K562 (cell line): ENCODE measurements around the gene CEP68. TPM values are rescaled to one million over a fixed set of nuclear protein-coding genes. Genes with fewer than 3 reads are reported as not detected.
A peak's percentile ranks its signal among the peaks of the same experiment; 100 is the strongest.

ENCODE experiments used
- ARID1B ChIP-seq: fragments of 450-650 bp; IDR thresholded peaks from 2 replicates; pipeline ENCODE4 v1.6.1; 2016; ENCODE audit warnings: antibody characterized with exemption, mild to moderate bottlenecking, inconsistent platforms
- ATF7 ChIP-seq: fragments of 450-650 bp; IDR thresholded peaks from 2 replicates; pipeline ENCODE4 v1.7.1; 2014; ENCODE audit warnings: mild to moderate bottlenecking, moderate library complexity
- CBX5 ChIP-seq: IDR thresholded peaks from 2 replicates; pipeline ENCODE4 v1.6.1; 2014; ENCODE audit warnings: low read depth, borderline replicate concordance
- CEBPB ChIP-seq: fragments of 450-650 bp; IDR thresholded peaks from 2 replicates; pipeline ENCODE4 v1.6.1; 2016; ENCODE audit warnings: missing genetic modification characterization, missing compliant biosample characterization
- L3MBTL2 ChIP-seq: fragments of 450-650 bp; IDR thresholded peaks from 2 replicates; pipeline ENCODE4 v1.6.1; 2016; ENCODE audit warnings: mild to moderate bottlenecking, moderate library complexity
- MED1 ChIP-seq: sonication (generic); formaldehyde crosslinking; IDR thresholded peaks from 2 replicates; pipeline ENCODE4 v1.8.1; 2023; ENCODE audit warnings: missing genetic modification reagents, borderline replicate concordance
- NR3C1 ChIP-seq: sonication (generic); formaldehyde crosslinking; IDR thresholded peaks from 2 replicates; pipeline ENCODE4 v1.8.1; 2022; ENCODE audit warnings: missing genetic modification reagents
- RHOXF2B ChIP-seq: fragments of 250-450 bp; sonication (Bioruptor Pico); conservative IDR thresholded peaks from 2 replicates; pipeline ENCODE4 v1.5.1; 2021
- SIX5 ChIP-seq, 2 experiments: IDR thresholded peaks; 2 replicates each; pipeline ENCODE4 v1.6.1; 2011; ENCODE audit warnings: low read length in 2 of 2, borderline replicate concordance in 1 of 2, low read depth in 1 of 2, mild to moderate bottlenecking in 1 of 2, moderate library complexity in 1 of 2; ENCODE audit not compliant: insufficient read depth in 1 of 2
- SRSF3 ChIP-seq: fragments of 200-400 bp; formaldehyde crosslinking; IDR thresholded peaks from 2 replicates; pipeline ENCODE4 v1.6.1; 2016; ENCODE audit warnings: mild to moderate bottlenecking, low read length, moderate library complexity; ENCODE audit not compliant: insufficient read depth
- TOE1 ChIP-seq, 2 experiments: fragments of 450-650 bp in 1 of 2; sonication (generic) in 1 of 2; formaldehyde crosslinking in 1 of 2; IDR thresholded peaks; 2 replicates each; pipeline versions ENCODE4 v1.7.1 to v1.8.0; 2016 to 2022; ENCODE audit warnings: borderline replicate concordance in 2 of 2, mild to moderate bottlenecking in 2 of 2, antibody characterized with exemption in 1 of 2, inconsistent platforms in 1 of 2, low read depth in 1 of 2, missing genetic modification reagents in 1 of 2, moderate library complexity in 1 of 2
- ZC3H4 ChIP-seq: sonication (generic); formaldehyde crosslinking; IDR thresholded peaks from 2 replicates; pipeline ENCODE4 v1.9.0; 2021; ENCODE audit warnings: missing genetic modification reagents, borderline replicate concordance
- ZNF174 ChIP-seq: fragments of 250-450 bp; sonication (Bioruptor Pico); IDR thresholded peaks from 2 replicates; pipeline ENCODE4 v1.4.0; 2020; ENCODE audit warnings: mild to moderate bottlenecking
- ZNF24 ChIP-seq: fragments of 450-650 bp; IDR thresholded peaks from 2 replicates; pipeline ENCODE4 v1.6.1; 2016
- ZNF316 ChIP-seq: fragments of 450-650 bp; IDR thresholded peaks from 2 replicates; pipeline ENCODE4 v1.6.1; 2016
- polyA plus RNA-seq, 8 experiments: library from polyadenylated mRNA; depleted of rRNA in 4 of 8; stranded (reverse) in 5 of 8; unstranded in 3 of 8; fragments of >200 nt; fragmentation: Nextera tagmentation in 2 of 8; fragmentation: Illumina TruSeq in 1 of 8; extraction: Ambion mirVana in 2 of 8; extraction: Trizol in 1 of 8; gene quantifications; 2 replicates each; pipeline versions ENCODE4 v1.2.1 to v1.2.3, GENCODE V29; 2011 to 2014; ENCODE audit warnings: inconsistent platforms in 1 of 8, missing spikeins in 1 of 8
- total RNA-seq, 7 experiments: library from RNA; depleted of rRNA in 6 of 7; stranded (reverse); fragments of >200 nt in 6 of 7; fragmentation: Illumina TruSeq in 2 of 7; extraction: Trizol in 2 of 7; gene quantifications; 2 replicates each; pipeline versions ENCODE4 v1.2.1 to v1.2.3, GENCODE V29; 2011 to 2021; ENCODE audit warnings: low replicate concordance in 1 of 7
- TF ChIP-seq, protein P1 (sequence below): sonication (generic); formaldehyde crosslinking; IDR thresholded peaks from 2 replicates; pipeline ENCODE4 v1.8.0; 2022; ENCODE audit warnings: missing genetic modification reagents, mild to moderate bottlenecking, borderline replicate concordance
- TF ChIP-seq, protein P2 (sequence below): fragments of 250-450 bp; sonication (Bioruptor Pico); IDR thresholded peaks from 2 replicates; pipeline ENCODE4 v1.5.0; 2021
- TF ChIP-seq, protein P3 (sequence below): fragments of 450-650 bp; IDR thresholded peaks from 2 replicates; pipeline ENCODE4 v1.6.1; 2016; ENCODE audit warnings: missing biosample characterization, missing genetic modification characterization
- TF ChIP-seq, protein P4 (sequence below), 2 experiments: fragments of 450-650 bp in 1 of 2; sonication (generic) in 1 of 2; formaldehyde crosslinking; conservative IDR thresholded peaks; 2 replicates each; pipeline versions ENCODE4 v1.4.0 to v1.8.1; 2020 to 2022; ENCODE audit warnings: mild to moderate bottlenecking in 1 of 2, missing genetic modification reagents in 1 of 2
- TF ChIP-seq, protein P5 (sequence below): fragments of 450-650 bp; IDR thresholded peaks from 2 replicates; pipeline ENCODE4 v1.6.1; 2016; ENCODE audit warnings: low read depth, mild to moderate bottlenecking, moderate library complexity
- TF ChIP-seq, protein P6 (sequence below): fragments of 250-450 bp; sonication (Bioruptor Pico); IDR thresholded peaks from 2 replicates; pipeline ENCODE4 v1.5.0; 2021; ENCODE audit warnings: mild to moderate bottlenecking, borderline replicate concordance

CEP68 gene
- total and polyA plus RNA-seq, 9 of the 15 experiments (the other 6 are each of a cell fraction or from before 2014, with no cell fraction given): 1.4 to 8.5 (median 5.2) TPM

DNA sequence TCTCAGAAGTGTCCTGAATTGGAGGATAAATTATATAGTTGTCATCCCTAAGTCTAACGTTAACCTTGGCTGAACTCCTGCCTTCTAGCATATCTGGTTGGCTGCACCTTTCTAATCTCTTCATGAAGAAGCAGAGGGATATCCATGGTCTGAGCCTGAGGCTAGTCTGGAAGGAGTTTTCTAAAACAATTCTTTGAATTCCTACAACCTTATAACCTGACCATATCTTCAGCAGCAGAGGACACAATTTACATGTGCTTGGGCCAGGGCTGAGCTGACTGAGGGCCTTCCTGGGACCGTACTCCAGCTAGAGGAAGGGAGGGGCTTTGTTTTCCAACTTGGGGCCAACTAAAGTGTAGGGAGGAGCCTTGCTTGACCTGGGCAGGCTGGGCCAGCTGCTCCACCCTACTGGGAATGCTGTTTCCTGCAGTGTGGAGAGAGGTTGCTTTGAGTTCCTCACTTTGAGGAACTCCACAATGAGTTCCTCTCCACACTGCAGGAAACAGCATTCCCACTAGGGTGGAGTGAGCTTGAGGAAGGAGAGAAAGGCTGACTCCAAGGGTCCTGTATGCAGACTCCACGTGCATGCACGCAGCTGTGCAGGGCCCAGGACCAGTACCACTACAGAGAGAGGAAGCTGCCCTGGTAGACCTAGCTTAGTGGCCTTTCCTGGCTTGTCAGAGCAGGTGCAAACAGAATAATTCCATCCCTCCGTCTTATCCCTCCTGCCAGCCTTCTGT, 19.6 kb downstream of the CEP68 start (continued):
- TF ChIP-seq ARID1B (peak; percentile 81), MED1 (CRISPR knock-in tag) (no peak), ZNF316 (no peak), TOE1 (IDR thresholded peaks at IDR 0.05; ENCODE audit: borderline replicate concordance) (no peak), TOE1 (CRISPR knock-in tag; IDR thresholded peaks at IDR 0.05; ENCODE audit: borderline replicate concordance, low read depth) (no peak), L3MBTL2 (0 out of 2 replicates have a peak, but pooled peaks have one; percentile 31), ZNF24 (no peak), CEBPB (no peak), CBX5 (no peak), ZC3H4 (CRISPR knock-in tag) (no peak), ATF7 (no peak), SIX5 (IDR thresholded peaks at IDR 0.05; ENCODE audit: borderline replicate concordance in 1 of 2, insufficient read depth in 1 of 2, low read depth in 1 of 2, low read length in 2 of 2) (no peak), RHOXF2B (no peak), NR3C1 (CRISPR knock-in tag) (no peak), SRSF3 (no peak), ZNF174 (no peak)
- TF ChIP-seq, protein P1, sequence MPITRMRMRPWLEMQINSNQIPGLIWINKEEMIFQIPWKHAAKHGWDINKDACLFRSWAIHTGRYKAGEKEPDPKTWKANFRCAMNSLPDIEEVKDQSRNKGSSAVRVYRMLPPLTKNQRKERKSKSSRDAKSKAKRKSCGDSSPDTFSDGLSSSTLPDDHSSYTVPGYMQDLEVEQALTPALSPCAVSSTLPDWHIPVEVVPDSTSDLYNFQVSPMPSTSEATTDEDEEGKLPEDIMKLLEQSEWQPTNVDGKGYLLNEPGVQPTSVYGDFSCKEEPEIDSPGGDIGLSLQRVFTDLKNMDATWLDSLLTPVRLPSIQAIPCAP (CRISPR knock-in tag): no peak
- TF ChIP-seq, protein P2, sequence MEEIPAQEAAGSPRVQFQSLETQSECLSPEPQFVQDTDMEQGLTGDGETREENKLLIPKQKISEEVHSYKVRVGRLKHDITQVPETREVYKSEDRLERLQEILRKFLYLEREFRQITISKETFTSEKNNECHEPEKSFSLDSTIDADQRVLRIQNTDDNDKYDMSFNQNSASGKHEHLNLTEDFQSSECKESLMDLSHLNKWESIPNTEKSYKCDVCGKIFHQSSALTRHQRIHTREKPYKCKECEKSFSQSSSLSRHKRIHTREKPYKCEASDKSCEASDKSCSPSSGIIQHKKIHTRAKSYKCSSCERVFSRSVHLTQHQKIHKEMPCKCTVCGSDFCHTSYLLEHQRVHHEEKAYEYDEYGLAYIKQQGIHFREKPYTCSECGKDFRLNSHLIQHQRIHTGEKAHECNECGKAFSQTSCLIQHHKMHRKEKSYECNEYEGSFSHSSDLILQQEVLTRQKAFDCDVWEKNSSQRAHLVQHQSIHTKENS: no peak
- TF ChIP-seq, protein P3, sequence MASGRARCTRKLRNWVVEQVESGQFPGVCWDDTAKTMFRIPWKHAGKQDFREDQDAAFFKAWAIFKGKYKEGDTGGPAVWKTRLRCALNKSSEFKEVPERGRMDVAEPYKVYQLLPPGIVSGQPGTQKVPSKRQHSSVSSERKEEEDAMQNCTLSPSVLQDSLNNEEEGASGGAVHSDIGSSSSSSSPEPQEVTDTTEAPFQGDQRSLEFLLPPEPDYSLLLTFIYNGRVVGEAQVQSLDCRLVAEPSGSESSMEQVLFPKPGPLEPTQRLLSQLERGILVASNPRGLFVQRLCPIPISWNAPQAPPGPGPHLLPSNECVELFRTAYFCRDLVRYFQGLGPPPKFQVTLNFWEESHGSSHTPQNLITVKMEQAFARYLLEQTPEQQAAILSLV (tag): no peak
- TF ChIP-seq, protein P4, sequence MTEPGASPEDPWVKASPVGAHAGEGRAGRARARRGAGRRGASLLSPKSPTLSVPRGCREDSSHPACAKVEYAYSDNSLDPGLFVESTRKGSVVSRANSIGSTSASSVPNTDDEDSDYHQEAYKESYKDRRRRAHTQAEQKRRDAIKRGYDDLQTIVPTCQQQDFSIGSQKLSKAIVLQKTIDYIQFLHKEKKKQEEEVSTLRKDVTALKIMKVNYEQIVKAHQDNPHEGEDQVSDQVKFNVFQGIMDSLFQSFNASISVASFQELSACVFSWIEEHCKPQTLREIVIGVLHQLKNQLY (CRISPR knock-in tag; conservative IDR thresholded peaks at IDR 0.05): no peak
- TF ChIP-seq, protein P5, sequence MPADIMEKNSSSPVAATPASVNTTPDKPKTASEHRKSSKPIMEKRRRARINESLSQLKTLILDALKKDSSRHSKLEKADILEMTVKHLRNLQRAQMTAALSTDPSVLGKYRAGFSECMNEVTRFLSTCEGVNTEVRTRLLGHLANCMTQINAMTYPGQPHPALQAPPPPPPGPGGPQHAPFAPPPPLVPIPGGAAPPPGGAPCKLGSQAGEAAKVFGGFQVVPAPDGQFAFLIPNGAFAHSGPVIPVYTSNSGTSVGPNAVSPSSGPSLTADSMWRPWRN: no peak
- TF ChIP-seq, protein P6, sequence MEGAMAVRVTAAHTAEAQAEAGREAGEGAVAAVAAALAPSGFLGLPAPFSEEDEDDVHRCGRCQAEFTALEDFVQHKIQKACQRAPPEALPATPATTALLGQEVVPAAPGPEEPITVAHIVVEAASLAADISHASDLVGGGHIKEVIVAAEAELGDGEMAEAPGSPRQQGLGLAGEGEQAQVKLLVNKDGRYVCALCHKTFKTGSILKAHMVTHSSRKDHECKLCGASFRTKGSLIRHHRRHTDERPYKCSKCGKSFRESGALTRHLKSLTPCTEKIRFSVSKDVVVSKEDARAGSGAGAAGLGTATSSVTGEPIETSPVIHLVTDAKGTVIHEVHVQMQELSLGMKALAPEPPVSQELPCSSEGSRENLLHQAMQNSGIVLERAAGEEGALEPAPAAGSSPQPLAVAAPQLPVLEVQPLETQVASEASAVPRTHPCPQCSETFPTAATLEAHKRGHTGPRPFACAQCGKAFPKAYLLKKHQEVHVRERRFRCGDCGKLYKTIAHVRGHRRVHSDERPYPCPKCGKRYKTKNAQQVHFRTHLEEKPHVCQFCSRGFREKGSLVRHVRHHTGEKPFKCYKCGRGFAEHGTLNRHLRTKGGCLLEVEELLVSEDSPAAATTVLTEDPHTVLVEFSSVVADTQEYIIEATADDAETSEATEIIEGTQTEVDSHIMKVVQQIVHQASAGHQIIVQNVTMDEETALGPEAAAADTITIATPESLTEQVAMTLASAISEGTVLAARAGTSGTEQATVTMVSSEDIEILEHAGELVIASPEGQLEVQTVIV (CRISPR knock-in tag): no peak
